Pancreas (tissue), 10 donors: ENCODE measurements around the gene SH3TC1. TPM values are rescaled to one million over a fixed set of nuclear protein-coding genes. Genes with fewer than 3 reads are reported as not detected.

Source experiments
- ATAC-seq, 4 donors: fragments of 200-7000 bp; cut with Tn5 transposase; one replicate each; pipeline versions ENCODE4 v1.8.0 to v1.9.1; 2020; ENCODE audit warnings: mild to moderate bottlenecking in 4 of 4, moderate library complexity in 4 of 4
- DNase-seq, 6 donors: peaks; one replicate each; pipeline ENCODE4 v3.0.0-alpha.2; 2020
- FAIRE-seq: peaks from 2 replicates; lab custom pipeline; 2012; peaks lifted over from hg19 to GRCh38; lab: Jason Lieb, UNC
- H3K27ac ChIP-seq, 4 donors: fragments of 200-600 bp; sonication (generic); 1 replicate in 3 of 4; 2 replicates in 1 of 4; pipeline versions ENCODE4 v1.5.0 to v1.8.0; 2020
- H3K27me3 ChIP-seq, 4 donors: fragments of 200-600 bp; one replicate each; pipeline ENCODE4 v1.8.0; 2021
- H3K36me3 ChIP-seq, 3 donors: fragments of 200-600 bp; sonication (generic) in 1 of 3; one replicate each; pipeline versions ENCODE4 v1.5.0 to v1.8.0; 2020 to 2021
- H3K4me1 ChIP-seq, 3 donors: fragments of 200-600 bp; one replicate each; pipeline ENCODE4 v1.8.0; 2021
- H3K4me3 ChIP-seq, 4 donors: fragments of 200-600 bp; sonication (generic) in 2 of 4; one replicate each; pipeline versions ENCODE4 v1.5.0 to v1.8.0; 2020 to 2021
- H3K9me3 ChIP-seq, 4 donors: fragments of 200-600 bp; one replicate each; pipeline ENCODE4 v1.8.0; 2021
- CTCF ChIP-seq, 4 donors: fragments of 200-600 bp; sonication (generic) in 3 of 4; IDR thresholded peaks; one replicate each; pipeline versions ENCODE4 v1.5.0 to v1.8.0; 2021; ENCODE audit warnings: antibody characterized with exemption in 4 of 4
- WGBS, 2 donors: extraction: QIAGEN DNeasy Blood & Tissue Kit; methylation state at CpG; one replicate each; pipeline ENCODE4 v1.1.7; 2013; 5-methylcytosine and 5-hydroxymethylcytosine counted together
- intact Hi-C, 3 donors: fragments of 100-400 bp; cut with DNase I; formaldehyde crosslinking; loops; one replicate each; pipeline versions ENCODE4 v1.11.1 to v1.14.2; 2022
- polyA plus RNA-seq, 2 donors: library from polyadenylated mRNA; stranded (reverse); fragments of 200-250 nt; gene quantifications; one replicate each; pipeline ENCODE4 v1.2.3, GENCODE V29; 2013
- total RNA-seq, 6 donors: library from RNA; stranded (reverse); fragmentation: NEBNext Ultra II Directional in 4 of 6; extraction: Animal tissue kit (Norgen Biotek cat#: 25700) in 4 of 6; gene quantifications; one replicate each; pipeline versions ENCODE4 v1.2.1 to v1.2.4, GENCODE V29; 2021 to 2023
- donor health status: healthy with polysubstance abuse.
- donor health status: DM: no; HTN: no; CAD: no; lungs with moderate emphysema.
- donor health status: DM: no; HTN: no; CAD: no.
- donor health status: control.
- donor health status: control.
- donor health status: Bipolar disorder and iron deficiency.
- donor health status: DM: yes; HTN: yes; CAD: no.
- donor health status: DM: no; HTN: no; CAD: no.
- donor health status: DM: no; HTN: no; CAD: no.
- donor health status: DM: yes; HTN: yes; CAD: no.

SH3TC1 gene
- total and polyA plus RNA-seq, 8 donors, result 12.5 to 28.0 (median 19.6) TPM

GRCh38 chr4:8205241-8205707, 6.2 kb downstream of the SH3TC1 start:
- FAIRE-seq (no peak), DNase-seq (no peak), ATAC-seq (no peak)
- Histone ChIP-seq H3K27me3 (no peaks in the 10 kb centered on the region), H3K4me1 (peaks cover 5 to 13% (median 13%) of the 10 kb centered on the region in 3 donors), H3K9me3 (no peaks in the 10 kb centered on the region), H3K4me3 (no peak overlapping the region), H3K36me3 (no peaks in the 10 kb centered on the region), H3K27ac (no peak overlapping the region)
- intact Hi-C loops, result no loop called here
- no peak for TF ChIP-seq CTCF (IDR thresholded peaks at IDR 0.05)
- WGBS, 2 donors, result 77 to 84% methylated on average over 19 of the region's 19 CpGs

- 77 to 79% methylated on average over 26 of the region's 26 CpGs for WGBS, 2 donors
- no peak overlapping the region for H3K4me3 ChIP-seq
- peak in 1 of 6 donors; percentile 58 for DNase-seq
- H3K27ac ChIP-seq, result no peak overlapping the region
- no peaks in the 10 kb centered on the region for H3K36me3 ChIP-seq
- H3K27me3 ChIP-seq, result no peaks in the 10 kb centered on the region
- intact Hi-C loops, result no loop called here
- no peaks in the 10 kb centered on the region for H3K9me3 ChIP-seq
- TF ChIP-seq CTCF (IDR thresholded peaks at IDR 0.05), result no peak
- ATAC-seq, result peak in 3 of 4 donors; percentile 5 to 10 (median 10)
- FAIRE-seq, result no peak
- H3K4me1 ChIP-seq, result peaks cover 0 to 11% (median 6%) of the 10 kb centered on the region in 3 donors
Measured at GRCh38 chr4:8205749-8206611, 6.9 kb downstream of the SH3TC1 start.

- H3K27me3 ChIP-seq, result no peaks in the 10 kb centered on the region
- H3K9me3 ChIP-seq, result no peaks in the 10 kb centered on the region
- H3K27ac ChIP-seq, result no peak overlapping the region
- no peak overlapping the region for H3K4me3 ChIP-seq
- H3K4me1 ChIP-seq, result no peaks in the 10 kb centered on the region
- FAIRE-seq (no peak), DNase-seq (no peak), ATAC-seq (no peak)
- no peak for TF ChIP-seq CTCF (IDR thresholded peaks at IDR 0.05)
- intact Hi-C loops, result no loop called here
- H3K36me3 ChIP-seq, result no peaks in the 10 kb centered on the region
- 93 to 95% methylated on average over 6 of the region's 6 CpGs for WGBS, 2 donors
Measured at GRCh38 chr4:8207314-8207713, 8.2 kb downstream of the SH3TC1 start.

GRCh38 chr4:8208565-8208964, 9.5 kb downstream of the SH3TC1 start:
- no peak for FAIRE-seq
- ATAC-seq, result no peak

More at GRCh38 chr4:8208565-8208964, 9.5 kb downstream of the SH3TC1 start:
- TF ChIP-seq CTCF (IDR thresholded peaks at IDR 0.05), result no peak
- Histone ChIP-seq H3K27ac (no peak overlapping the region), H3K4me3 (no peak overlapping the region), H3K4me1 (no peaks in the 10 kb centered on the region), H3K36me3 (no peaks in the 10 kb centered on the region), H3K9me3 (no peaks in the 10 kb centered on the region), H3K27me3 (no peaks in the 10 kb centered on the region)
- peak in 1 of 6 donors; percentile 48 for DNase-seq
- WGBS, 2 donors, result 96 to 98% methylated on average over 12 of the region's 12 CpGs
- intact Hi-C loops, result no loop called here
